Inflammatory macrophage treated with lipopolysaccharide for 1 hour (primary cell): ENCODE data around the gene ZNF207.
A peak's percentile ranks its signal among the peaks of the same experiment; 100 is the strongest.
"Not testable (repeated sequence)": the region's sequence is repeated elsewhere in the genome, so short reads cannot be mapped to it uniquely, and the experiment has no call there.

Source experiments
- DNase-seq, 2 donors: peaks; one replicate each; pipeline ENCODE4 v3.0.0-alpha.2; 2020 to 2022

The ZNF207 gene

DNA sequence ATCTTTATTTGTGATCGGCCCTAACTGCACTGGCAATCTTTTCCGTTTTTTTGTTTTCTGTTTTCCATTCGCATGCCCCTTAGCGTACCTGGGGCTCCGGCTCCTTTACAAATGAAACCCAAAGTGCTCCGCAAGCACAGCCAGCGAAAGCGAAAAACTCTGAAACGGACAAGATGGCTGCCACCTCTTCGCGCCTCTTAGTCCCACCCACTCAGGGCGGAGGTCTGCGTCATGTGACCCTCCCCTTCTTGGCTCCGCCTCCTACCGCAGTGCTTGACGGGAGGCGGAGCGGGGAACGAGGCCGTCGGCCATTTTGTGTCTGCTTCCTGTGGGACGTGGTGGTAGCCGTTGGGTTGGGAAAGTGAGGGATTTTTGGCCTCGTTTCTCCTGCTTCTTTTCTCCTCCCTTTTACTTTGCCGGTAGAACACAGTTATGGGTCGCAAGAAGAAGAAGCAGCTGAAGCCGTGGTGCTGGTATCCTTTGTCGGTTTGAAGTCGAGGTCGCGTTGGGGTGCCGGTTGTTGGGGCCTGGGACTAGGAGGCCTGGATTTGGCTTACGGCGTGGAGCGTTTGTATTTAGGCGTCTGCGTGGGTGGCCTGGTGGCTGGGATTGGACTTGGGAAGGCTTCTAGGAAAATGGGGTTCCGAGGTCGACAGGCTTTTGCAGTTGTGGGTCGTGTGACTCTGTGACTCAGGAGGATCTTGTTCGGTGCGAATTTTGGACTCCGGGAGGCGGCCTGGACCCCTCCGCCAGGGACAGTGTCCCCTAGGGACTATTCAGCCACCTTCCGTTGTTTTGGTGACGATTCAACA, at the start of gene ZNF207:
ZNF207 (plus strand) TSS at position 304 of the 812 bp plus-strand sequence; CDS start at position 433, 129 bp downstream.
- peak; percentile 97 to 99 for DNase-seq

DNA sequence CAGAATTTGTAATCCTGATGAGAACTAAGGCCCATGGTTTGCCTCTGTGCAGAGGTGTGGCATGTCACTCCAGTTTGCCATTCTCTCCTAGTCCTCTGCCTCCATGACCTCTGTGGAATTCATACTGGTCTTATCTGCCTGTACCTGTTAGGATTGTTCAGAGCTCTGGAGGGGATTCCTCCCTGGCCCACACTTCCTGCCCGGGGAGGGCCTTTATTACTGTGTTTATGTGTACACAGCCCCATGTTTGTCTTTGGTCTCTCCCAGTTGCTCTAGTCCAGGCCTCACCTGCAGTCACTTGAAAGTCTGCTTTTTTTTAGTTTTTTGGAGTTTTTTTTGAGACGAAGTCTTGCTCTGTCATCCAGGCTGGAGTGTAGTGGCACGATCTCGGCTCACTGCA, 47.9 kb upstream of the ZNF207 start:
- DNase-seq, result no peak

DNA sequence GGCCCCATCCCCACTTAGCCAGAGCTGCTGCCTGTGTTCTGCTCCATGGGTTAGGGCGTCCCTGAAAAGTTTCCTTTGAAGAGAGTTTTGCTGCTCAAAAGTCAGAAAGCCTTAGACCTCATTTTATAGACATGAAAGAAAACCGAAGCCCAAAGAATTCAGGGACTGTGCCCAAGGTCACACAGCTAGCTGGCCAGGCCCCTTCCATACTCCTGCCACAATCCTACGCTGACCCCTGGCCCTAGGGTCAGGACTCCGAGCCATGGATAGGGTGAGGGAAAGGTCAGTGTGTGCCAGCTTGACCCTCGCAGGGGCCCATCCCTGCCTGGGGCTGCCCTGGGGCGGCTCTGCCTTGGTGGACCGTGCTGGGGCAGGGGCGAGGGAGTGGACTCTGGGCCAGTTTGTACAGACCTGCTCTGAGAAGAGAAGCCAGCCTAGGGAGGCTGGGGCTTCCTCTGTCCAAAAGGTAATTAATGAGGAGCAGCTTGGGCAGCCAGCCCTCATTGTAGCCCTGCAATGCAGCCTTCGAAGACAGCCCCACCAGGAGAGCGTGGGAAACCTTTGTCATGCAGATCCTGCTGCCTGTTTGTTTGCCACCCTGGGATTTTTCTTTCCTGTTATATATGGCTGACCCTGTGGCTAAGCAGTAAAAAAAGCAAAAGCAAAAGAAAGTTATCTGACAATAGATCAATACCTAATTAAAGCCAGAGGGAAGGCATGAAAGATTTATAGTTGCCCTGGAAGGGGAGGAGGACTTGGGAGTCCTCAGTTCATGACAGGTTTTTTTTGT, 46.9 kb upstream of the ZNF207 start:
- DNase-seq, result no peak

DNA sequence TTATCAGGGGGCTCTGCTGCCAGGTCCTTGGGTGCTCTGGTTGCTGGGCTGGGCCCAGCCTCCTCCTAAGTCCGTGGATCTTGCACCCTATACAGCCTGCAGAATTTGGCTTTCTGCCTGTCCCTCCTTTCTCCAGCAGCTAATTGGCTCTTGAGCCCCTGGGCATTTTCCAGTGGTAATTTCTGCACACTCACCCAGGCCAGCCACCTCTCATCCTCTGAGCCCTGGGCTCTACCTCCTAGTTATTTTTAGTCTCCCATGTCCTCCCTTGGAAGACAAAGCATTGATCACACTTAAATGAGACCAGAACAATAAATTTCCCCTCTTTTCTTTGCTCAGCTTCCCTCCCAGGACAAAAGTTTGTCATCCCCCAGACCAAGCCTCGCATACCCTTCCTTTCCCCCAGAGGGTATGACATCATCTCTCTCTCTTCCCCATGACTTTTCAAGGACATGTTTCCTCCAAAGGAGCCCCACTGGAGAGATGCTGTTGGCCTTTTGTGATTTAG, 46.1 kb upstream of the ZNF207 start:
- DNase-seq, result no peak

DNA sequence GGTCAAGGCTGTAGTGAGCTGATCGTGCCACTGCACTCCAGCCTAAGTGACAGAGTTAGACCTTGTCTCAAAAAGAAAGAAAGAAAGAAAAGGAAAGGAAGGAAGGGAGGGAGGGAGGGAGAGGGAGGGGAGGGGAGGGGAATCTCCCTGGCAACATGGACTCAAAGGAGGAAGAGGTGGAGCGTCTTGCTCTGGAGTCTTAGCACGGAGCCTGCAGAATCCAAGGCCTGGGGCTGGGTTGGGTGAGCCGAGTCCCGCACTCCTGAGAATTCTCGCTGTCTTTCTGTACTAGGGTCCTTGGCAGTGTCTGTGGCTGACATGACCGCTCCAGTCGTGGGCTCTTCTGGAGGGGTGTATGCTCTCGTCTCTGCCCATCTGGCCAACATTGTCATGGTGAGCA, 44.9 kb upstream of the ZNF207 start:
- DNase-seq, result no peak

DNA sequence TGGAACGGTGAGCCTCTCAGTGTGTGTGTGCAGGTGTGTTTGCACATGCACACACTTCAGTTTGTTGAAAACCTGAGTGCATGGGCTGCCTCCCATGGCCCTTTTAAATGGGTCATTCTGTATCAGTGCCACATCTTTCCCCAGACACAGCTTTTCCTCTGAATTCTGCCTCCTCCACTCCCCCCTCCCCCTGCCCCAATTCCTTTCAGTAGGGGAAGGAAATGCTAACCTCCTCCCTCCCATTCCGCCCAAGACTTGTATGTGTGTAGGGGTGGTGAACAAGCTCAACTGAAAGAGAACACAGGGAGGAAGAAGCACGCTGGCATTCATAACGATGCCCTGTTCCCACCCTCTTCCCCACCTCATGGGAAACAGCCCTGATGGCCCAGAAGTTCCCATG, 42.3 kb upstream of the ZNF207 start:
- DNase-seq, result no peak

DNA sequence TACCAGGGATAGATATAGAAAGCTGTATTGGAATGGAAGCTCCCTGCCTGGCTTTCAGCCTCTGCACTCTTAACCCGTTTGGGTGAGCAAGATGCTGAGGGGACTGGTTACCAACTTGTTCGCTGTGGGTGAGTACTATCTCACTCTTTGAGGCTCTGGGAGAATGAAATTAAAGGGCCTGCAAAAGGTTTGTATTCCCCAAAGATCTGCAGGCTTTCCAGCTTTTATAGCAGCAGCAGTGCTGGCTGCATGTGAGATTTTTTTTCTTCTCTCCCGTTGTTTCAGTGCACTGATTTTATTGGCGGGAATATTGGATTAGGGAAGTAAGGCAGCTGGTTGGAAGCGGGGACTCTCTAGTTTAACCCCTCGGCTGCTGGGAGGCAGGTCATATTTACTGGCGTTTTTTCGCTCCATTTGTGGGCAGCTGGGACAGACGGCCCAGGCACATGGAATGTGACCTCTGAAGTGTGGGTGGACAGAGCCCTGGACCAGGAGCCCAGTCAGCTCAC, 38.9 kb upstream of the ZNF207 start:
- no peak for DNase-seq

DNA sequence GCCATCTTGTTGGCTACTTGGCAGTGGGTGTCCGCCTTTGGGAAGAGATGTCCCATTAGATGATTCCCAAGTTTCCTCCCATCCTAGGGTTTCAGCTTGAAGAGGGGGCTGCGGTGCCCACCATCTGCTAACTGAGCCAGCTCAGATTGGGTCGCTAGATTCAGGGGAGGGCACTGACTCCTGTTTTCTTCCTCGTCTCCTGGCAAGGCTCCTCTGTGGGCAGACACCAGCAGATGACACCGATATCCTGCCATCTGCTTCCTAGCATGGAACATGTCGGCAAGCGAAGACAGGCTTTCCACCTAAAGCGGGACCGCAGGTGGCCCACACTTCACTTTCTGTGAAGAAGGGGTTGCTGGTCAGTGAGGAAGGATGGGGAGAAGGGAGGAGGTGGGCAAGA, 35.3 kb upstream of the ZNF207 start:
- DNase-seq, result no peak

DNA sequence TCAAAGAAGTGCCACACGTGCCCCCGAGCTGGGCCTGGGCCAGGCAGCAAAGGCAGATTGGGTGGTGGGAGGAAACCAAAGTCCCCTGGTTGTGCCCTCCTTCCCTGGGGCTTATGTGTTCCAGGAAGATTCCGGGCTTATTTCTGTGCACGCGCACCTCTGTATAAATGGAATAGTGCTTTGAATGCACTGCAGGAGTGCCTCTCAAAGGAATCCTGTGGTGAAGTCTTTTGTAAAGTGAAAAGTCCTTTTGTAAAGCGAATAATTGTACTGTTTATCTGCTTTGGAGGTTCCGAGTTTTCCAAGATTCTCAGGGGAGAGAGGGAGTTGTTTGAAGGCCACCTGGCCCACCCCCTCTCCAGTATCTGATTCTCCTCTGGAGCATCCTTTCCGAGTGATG, 34.8 kb upstream of the ZNF207 start:
- DNase-seq, result no peak

DNA sequence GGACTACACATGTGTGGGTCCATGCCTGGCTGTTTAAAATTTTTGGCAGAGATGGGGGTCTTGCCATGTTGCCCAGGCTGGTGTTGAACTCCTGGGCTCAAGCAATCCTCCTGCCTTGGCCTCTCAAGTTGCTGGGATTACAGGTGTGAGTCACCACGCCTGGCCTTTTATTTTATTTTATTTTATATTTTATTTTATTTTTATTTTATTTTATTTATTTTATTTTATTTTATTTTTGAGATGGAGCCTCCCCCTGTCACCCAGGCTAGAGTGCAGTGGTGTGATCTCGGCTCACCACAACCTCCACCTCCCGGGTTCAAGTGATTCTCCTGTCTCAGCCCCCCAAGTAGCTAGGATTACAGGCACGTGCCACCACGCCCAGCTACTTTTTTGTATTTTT, 33.3 kb upstream of the ZNF207 start:
- DNase-seq, result not testable (repeated sequence)

DNA sequence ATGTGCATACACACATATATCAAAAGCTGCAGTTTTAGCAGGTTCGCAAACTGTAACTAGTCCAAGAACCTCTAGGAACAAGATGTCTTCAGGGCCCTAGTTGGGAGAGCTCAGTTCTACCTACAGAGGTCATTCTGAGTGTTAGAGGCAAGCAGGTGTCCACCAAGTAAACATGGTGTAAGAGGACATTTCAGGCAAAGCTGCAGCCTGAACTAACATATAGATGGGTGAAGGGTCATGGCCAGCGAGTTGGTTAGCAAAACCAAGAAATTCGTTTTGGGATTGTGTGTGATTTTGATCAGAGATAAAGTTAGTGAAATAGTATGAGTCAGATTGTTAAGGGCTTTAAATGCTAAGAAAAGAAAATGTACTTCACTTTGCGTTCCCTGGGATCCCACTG, 32.6 kb upstream of the ZNF207 start:
- no peak for DNase-seq

DNA sequence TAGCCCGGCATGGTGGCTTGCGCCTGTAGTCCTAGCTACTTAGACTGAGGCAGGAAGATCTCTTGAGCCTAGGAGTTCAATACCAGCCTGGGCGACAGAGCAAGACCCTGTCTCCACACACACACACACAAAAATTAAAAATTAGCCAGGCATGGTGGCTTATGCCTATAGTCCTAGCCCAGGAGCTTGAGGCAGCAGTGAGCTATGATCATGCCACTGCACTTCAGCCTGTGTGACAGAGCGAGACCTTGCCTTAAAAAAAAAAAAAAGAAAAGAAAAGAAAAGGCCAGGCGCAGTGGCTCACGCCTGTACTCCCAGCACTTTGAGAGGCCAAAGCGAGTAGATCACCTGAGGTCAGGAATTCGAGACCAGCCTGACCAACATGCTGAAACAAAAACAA, 31.9 kb upstream of the ZNF207 start:
- no peak for DNase-seq

DNA sequence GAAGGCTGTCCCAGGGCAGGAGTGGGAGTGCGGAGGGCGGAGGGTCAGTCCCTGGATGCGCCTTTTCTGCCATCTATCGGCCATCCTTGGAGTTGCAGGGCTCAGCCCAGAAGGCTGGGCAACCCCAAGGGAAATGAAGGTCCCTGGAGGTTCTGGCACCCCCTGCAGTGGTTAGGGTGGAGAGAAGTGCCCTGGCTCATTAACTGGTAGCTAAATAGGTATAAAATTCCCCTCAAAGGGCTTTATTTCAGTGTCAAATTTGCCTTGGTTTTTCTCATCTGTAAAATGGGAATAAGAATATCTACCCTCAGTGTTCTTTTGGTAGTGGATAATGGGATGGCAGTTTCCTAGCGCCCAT, 30.4 kb upstream of the ZNF207 start:
- DNase-seq, result peak; percentile 69 to 97

DNA sequence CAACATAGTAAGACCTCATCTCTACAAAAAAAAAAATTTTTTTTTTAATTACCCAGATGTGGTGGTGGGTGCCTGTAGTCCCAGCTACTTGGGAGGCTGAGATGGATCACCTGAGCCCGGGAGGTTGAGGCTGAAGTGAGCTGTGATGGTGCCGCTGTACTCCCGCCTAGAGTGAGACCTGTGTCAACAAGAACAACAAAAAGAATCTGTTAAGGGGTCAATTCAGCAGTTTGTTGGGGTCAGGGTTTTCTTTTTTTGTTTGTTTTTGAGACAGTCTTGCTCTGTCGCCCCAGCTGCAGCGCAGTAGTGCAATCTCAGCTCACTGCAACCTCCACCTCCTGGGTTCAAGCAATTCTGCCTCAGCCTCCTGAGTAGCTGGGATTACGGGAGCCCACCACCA, 29.9 kb upstream of the ZNF207 start:
- not testable (repeated sequence) for DNase-seq

DNA sequence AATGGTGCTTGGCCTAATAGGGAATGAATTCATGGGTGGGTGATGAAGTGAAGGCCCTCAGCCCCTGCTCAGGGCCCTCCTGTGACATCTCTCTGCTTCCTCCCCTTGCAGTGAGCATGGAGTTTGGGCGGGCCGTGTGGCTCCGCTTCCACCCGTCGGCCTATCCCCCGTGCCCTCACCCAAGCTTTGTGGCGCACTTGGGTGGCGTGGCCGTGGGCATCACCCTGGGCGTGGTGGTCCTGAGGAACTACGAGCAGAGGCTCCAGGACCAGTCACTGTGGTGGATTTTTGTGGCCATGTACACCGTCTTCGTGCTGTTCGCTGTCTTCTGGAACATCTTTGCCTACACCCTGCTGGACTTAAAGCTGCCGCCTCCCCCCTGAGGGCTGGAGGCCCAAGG, 29.1 kb upstream of the ZNF207 start:
- no peak for DNase-seq

DNA sequence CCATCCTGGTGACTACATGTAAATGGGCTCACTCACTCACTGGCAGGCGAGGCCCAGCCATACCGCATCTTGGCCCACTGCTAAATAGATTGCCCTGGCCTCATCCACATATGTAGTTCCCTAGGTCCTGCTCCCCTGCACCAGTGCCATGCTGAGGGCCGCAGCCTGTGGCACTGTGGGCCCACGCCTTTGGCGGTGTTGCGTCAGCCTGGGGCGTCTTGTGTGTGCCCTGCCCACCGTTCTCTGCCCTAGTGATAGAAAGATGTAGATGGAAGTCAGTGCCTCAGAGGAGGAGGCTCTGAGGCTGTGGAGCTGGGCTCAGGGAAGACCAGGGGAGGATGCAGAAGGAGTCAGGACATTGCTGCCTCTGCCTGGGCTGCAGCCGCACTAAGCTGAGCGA, 26.9 kb upstream of the ZNF207 start:
- peak; percentile 38 to 46 for DNase-seq

DNA sequence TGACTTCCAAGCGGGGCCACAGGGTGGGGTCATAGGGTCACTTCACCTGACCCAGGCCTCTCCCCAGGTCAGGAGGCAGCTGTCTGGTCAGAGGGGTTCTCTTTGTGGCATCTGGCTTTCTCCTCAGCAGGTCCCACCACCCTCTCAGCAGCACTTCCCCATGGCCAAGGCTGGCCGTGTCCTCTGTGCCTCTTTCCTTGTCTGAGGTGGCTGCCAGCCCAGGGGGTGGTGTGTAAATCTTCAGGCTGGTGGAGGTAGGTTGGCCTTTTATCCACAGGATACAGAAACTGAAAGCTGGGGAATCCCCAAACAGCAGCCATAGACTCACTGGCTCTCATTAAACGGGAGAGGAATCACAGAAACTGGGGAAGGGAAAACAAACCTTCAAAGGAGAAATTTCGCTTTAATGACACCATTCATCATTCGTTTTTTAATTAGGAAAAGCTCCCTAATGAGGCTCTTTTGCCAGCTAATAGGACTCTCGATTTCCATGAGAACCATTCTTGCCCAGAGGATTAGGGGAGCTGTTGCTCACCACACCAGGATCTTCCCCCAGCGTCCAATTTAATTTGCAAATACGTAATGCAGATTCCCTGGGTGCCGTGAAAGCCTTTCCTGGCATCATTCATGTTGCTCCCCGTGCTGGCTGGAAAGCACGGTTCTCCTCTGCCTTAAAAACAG, 26.0 kb upstream of the ZNF207 start:
- DNase-seq, result peak; percentile 49 to 60

DNA sequence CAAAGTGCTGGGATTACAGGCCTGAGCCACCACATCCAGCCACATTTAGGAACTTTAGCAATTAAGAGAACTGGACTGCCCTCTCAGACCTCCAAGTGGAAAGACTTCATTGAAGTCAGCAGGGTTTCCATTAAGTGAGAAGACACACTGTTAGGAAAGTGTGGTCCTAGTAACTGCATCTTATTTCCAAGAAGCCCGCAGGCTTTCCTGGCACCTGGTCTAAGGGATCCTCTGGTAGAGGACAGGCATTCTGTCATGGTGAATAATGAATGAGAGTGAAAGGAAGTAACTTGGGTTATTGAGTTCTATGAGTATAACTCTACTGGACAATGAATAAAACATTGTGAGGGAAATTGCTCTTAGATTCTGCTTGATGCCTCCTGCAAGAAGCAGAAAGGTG, 22.0 kb upstream of the ZNF207 start:
- DNase-seq, result no peak

DNA sequence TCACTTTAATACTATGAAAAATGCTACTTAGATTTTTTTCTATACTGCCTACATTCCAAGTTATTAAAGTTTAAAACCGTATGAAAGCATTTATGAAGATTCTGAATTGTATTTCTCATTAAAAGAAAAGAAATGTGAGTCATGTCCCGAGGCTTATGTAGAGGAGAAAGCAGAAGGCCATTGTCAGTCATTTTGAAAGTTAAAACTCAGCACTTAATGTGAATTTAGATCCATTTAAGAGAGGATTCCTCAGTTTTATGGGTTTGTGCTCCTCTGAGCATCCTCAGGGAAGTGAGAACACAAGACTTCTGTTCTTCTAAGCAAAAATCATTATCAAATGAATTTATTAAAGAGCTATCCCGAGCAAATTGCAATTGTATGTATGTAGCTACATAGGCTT, 19.8 kb upstream of the ZNF207 start:
- DNase-seq, result peak; percentile 23 to 41

DNA sequence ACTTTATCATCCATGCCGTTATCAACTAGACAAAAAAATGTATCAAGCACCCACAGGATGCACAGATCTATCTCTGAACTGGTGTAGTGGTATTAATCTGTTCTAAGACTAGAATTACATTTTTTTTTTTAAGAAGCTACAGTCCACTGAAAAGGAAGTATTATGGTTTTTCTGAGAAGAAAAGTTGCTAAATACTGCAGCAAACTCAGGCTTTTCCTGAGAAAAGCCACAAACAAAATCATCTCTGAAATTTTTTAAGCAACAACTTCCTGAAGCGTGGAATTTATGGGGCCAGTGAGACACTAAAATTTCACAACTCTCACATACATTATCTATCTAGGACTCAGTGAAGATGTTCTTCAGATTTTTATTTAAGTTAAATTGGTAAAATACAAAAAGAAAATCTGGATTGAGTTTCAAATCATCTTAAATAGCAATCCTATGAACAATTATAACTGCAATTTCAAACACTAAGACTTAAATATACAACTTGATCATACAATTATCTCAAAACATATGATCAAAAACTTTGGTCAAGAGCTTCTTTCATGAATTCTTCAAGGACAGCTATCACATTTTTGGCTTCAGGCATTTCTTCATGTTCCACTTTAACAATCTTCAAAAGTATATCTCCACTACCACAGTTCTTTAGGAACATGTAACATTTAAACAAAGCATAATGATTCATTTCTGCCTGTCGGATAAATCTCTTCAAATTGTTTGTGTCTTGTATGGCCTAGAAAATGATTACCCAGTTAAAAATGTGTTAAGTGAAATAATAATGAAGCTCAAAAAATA, 18.5 kb upstream of the ZNF207 start:
- DNase-seq, result peak; percentile 67 to 84

DNA sequence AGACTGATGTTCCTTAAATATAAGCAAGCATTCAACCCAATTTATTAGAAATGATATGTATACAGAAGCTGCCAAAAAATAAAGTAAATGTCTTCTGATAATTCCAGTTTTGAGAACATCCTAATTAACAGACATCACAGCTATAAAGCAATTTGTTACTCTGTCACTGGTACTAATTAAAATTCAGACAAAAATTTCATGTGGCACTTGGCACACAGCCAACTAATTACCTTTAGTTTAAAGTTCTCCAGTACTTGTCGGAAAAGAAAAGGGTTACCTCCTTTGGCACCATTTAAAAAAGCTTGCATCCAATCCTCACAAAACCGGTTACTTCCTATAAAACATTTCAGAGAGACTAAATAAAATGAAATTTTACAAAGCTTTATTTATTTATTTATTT, 16.8 kb upstream of the ZNF207 start:
- no peak for DNase-seq

DNA sequence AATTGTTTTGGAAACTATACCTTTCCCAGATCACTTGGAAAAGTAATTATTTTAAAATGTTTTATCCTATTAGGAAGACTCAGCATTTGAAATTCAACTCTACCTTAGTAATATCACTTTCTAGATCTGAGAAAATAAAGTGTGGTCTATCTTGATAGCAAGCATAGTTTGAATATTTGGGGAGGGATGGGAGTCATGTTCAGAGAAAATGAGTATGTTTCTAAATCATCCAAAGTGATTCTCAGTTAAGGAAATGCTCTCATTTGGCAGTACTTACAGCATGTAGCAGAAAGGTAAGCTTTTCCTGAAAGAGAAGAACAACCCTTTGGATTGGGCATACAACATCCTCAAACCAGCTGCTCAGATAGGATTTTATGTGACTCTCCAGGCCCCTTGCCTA, 14.9 kb upstream of the ZNF207 start:
- no peak for DNase-seq

DNA sequence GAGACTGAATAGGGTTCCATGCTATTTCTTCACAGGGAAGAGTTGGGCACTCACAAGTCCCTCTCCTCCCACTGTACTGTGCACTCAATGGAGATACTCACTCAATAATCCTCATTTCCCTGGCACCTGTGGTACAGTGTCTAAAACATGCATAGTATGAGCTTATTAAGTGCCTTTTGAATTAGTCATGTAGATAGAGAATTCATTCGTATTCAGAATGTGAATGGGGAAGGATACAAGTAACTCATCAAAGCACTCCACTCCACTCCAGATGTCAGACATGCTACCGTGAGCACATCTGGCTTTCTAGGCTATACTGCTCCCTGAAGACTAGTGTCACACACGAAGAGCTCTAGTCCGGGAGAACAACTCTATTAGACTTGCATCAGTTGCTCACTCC, 14.3 kb upstream of the ZNF207 start:
- DNase-seq, result no peak
